NCI-H345 treated with DMSO at 0.1 percent for 48 hours (cell line): Measurements from ENCODE around the gene SOCS7.

Source experiments
- DNase-seq: peaks from one replicate; lab custom pipeline; 2025; ENCODE audit not compliant: unreplicated experiment; lab: John Stamatoyannopoulos, UW

The SOCS7 gene

GRCh38 chr17:38418062-38418692 lies 66.5 kb downstream of the SOCS7 start:
- no peak for DNase-seq

DNA sequence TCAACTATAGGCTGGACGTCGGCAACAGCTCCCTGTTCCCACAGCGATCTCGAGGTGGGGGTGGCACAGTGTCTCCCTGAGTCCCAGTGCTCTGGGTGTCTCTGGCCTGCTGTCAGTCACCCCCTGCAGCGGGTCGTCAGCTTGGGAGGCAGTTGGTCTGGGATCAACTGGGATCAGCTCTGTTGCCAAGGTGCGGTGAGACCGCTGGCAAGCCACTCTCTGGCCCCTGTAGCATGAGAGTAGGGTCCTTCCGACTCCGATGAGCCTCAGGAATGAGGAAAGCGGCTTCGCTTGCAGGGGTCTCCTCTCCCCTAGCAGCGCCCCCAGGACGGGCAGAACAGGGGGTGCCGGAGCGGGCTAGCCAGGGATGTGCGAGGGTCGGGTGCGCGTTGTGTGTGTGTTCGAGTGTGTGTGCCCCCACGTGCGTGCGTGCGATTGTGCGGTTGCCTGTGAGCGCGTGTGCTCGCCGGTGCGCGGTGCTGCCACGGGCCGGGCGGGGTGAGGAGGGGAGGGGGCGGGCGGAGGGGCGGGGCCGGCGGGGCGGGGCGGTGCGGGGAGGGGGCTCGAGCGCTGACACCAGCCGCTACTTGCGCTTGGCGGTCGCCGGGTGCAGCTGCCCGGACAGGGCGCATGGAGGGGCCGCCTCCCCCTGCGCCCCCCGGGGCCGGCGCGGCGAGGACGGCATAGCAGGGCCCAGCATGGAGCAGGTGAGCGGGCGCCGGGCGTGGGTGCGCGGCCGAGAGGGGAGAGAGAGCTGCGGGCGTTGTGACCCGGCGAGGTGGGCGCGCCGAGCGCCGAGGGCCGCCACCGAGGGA lies 67.3 kb downstream of the SOCS7 start:
- DNase-seq, result peak; percentile 5

DNA sequence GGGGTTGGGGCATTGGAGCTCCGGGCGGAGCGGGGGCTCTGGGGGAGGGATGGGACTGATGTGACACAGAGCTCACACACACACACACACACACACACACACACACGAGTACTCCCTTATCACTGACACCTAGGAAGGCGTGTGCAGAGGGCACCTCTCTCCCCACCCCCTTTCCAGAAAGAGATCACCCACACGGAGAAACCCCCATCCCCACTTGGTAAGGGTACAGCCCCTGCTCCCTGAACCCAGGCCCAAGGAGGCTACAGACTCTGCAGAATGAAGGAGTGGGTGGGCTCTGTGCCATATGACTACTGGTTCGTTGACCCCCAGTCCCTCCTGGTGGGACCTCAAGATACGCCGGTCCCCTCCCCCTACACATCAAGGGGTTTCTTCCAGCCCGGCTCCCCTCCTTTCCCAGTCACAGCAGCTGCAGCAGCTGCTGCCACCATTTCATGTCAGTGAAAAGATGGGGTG lies 67.9 kb downstream of the SOCS7 start:
- DNase-seq, result no peak

DNA sequence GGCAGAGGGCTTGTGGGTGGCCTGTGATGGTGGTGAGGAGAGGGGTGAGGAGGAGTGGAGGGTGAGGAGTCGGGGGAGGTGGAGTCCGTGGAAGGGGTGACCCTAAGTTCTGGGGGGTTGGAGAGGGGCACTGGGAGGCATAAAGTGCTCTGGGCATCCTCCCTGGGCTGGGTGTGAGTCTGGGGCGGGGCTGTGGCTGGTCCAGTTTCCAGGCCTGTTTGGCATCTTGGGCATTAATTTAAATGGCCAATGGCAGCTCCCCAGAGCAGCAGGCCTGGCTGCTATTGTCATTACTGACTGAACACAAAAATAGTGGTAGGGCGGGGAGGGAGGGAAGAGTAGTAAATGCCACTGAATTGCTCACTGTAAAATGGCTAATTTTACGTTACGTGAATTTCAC lies 68.9 kb downstream of the SOCS7 start:
- DNase-seq, result no peak

DNA sequence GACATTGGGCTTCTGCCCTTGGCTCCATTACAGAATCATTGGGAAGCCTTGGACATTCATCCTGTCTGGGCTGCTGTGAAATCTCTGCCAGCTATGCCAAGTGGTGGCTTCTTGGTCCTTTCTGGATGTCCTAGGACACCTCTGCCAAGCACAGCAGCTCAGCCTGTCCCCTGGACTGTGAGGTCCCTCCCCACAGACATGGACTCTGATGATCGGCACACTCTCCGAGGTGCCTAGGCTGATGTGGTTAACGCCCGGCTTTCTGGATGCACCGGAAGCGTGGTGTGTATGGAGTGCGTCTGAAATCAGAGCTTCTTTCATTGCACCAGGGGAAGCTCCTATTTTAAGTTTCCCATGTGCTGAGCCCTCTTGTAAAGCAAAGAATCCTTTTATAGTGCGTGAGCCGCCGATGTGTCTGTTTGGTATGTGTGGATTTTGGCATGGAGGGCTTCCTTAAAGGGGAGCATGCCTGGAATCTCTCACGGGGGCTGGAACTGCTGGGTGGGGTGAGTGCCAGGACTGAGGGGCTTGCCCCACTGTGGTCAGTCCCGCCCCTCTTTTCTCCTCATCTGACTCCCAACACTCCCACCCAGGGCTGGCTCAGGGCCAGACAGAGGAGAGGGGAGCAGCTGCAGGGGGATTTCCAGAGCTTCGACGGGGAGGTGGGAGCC lies 69.7 kb downstream of the SOCS7 start:
- no peak for DNase-seq

- no peak for DNase-seq
Observed at GRCh38 chr17:38421871-38422827, 70.5 kb downstream of the SOCS7 start.

GRCh38 chr17:38424297-38424972 lies 72.8 kb downstream of the SOCS7 start:
- DNase-seq, result no peak

GRCh38 chr17:38425031-38425430 lies 73.4 kb downstream of the SOCS7 start:
- no peak for DNase-seq

GRCh38 chr17:38425744-38426143 lies 74.1 kb downstream of the SOCS7 start:
- DNase-seq, result no peak

DNA sequence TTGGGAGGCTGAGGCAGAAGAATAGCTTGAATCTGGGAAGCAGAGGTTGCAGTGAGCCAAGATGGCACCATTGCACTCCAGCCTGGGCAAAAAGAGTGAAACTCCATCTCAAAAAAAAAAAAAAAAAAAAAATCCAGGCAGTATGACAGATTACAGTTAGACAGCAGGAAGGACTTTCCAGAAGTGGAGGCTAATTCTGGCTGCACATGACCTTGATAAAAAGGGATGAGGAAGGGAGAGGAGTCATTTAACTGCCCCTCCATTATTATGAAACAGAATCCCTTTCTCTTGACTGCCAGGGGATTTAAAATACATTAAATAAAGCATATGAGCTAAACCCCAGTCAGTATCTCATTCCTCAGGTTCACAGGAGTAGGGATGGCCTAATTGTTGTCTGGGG lies 74.8 kb downstream of the SOCS7 start:
- no peak for DNase-seq

GRCh38 chr17:38427160-38427949 lies 75.7 kb downstream of the SOCS7 start:
- DNase-seq, result no peak

- no peak for DNase-seq
Observed at GRCh38 chr17:38428112-38428642, 76.5 kb downstream of the SOCS7 start, which contains the start of gene ARHGAP23. TSS of gene ARHGAP23 (plus strand) at chr17:38428464. CDS start at chr17:38428486, 22 bp downstream.

DNA sequence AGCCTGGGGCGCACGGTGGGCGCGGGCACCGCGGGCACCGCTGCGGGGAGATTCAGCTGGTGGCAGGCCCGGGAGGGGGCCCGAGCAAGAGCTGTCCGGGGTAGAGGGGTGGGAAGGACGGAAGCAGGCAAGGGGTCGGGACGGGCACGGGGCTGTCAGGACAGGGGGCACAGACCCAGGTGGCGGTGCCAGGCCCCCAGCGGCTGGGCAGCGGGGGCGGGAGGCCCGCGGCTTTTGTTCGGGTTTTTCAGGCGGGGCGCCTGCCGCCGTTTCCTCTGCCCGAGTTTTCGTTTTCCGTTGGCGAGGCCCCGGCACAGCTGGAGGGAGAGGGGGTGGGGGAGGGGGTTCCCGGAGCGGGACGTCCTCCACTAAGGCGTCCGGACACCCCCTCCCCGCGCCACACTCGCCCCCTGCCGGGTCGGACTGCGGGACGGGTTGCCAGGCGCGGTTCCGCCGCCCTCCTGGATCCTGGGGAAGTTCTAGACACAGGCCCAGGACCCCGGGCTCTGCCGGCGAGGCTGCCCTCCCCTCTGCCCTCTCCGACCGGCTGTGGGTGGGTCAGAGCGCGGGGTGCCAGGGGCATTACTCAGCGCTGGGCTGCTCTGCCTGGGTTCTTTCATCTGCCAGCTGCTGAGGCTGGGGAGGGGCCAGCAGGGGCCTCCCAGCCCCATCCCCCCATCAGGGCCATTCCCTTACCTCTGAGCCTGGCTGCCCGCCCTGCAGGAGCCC lies 77.2 kb downstream of the SOCS7 start:
- no peak for DNase-seq

- no peak for DNase-seq
Observed at GRCh38 chr17:38429476-38430100, 77.9 kb downstream of the SOCS7 start.

DNA sequence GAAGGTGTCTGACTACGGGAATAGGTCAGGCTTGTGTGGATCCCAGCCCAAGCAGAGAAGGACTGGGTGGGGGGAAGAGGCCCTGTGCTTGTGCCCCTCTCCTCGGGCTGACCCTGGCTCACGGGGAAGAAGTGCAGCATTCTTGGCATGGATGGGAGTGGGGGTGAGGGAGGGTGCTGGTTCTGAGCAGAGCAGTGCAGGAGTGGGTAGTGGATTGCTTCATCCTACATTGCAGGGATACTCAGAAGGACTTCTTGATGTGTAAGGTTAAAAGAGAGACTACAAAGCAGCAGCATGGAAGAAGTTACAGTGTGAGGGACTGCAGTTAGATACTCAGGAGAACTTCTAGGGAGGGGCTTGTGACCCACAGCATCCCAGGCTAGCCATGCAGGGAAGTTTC lies 78.7 kb downstream of the SOCS7 start:
- DNase-seq, result no peak

DNA sequence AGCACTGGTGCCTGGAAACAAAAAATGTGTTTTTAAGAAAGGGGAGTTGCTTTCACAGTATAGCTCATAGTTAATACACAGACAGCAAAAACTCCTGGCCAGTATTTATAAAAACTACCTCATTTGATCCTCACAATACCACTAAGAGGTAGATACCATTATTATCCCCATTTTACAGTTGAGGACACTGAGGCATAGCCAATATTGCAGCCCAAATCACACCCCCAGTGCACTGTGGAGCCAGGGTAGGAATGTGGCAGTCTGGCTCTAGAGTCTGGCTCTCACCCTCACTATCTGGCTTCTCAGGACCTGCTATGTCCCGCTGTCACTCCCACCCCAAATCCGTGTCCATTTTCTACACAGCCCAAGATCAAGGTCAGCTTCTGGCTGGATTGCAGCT lies 79.2 kb downstream of the SOCS7 start:
- DNase-seq, result no peak

DNA sequence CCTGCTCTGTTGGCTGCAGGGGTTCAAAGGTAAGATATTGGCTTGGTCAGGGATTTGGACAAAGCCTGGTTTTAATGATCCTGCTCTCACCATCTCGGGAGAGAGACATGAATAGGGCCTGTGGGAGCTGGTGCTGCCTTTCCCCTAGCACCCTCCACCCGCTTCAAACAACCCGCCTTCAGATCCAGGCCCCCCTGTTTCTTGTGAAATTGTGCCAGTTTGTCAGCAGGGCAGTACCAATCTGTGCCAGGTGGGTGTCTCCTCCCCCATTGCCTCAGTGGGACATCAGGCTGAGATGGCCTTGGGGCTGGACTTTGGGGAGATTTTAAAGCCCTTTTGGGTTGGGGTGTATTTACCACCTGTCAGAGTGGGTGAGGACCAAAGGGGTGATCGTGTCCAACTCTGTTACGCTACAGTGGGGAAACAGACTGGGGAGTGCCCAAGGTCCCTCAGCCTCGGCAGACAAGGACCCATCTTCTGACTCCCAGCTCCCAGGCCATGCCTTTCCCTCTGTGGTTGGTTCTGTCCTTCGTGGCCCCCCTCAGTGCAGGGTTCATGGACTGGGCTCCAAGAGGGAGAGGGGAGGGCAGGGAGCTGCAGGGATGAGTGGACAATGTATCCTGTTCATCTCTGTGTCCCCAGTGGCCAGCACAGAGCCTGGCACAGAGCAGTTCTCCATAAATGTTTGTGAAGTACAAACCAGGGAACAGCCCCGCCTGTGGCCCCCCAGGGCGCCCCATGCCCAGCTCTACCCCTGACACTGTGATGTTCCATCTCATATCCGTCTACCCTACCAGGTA lies 79.9 kb downstream of the SOCS7 start:
- no peak for DNase-seq
